ENCODE data around the gene ACSL5. TPM values are rescaled to one million over a fixed set of nuclear protein-coding genes. Genes with fewer than 3 reads are reported as not detected.

Gene ACSL5
- total and polyA plus RNA-seq, 4 donors: 15.0 to 201 (median 43.5) TPM

DNA sequence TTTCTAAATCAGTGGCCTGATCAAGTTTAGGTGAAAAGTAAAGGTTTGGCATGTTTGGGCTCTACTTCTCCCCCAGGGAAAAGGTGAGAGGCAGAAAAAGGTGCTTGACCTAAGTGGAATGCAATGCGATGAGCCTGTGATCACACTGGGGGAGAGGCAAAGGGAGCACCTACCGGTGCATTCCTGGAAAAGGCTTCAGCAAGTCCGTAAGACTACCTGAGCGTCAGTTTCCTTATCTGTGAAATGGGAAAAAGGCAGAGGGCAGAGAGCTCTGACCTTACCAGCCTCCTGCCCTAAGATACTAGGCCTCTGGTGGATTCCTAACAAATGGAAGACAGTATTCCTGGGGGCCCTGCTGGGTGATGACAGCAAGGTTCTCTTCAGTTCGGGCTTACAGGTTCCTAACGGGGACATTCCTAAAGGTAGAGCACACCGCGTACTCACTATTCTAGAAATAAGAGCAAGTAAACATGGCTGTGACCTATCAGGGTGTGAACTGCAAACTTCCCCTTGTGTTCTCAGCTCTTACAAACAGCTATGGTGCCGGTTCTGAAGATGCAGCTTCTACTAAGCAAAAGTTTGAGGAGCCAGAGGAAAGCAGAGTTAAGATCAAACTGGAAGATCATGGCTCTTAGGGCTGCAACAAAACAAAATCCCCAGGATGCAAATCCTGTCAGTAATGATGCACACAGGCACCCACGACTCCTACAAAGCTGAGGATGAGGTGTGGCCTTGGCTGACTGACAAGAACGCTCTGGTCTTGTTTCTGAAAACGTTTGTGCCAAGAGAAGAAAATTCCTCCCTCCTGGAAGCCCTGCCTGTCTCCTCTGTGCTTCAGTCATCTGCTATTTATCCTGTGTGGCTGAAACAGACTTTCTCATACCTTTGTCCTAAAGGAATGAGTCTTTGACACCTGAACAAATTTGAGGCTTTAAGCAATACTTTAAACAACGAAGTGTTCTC, 13.3 kb upstream of the ACSL5 start:
- H3K36me3 ChIP-seq (ENCODE audit: control insufficient read depth in 4 of 4, insufficient read depth in 3 of 4, low read depth in 1 of 4, low read length in 3 of 4): no peaks in the 10 kb centered on the region
- H3K4me3 ChIP-seq (ENCODE audit: low read depth in 1 of 3, low read length in 3 of 3): no peak overlapping the region
- no peak overlapping the region for H3K9ac ChIP-seq (ENCODE audit: low read depth in 1 of 2, low read length in 2 of 2)
- DNase-seq (ENCODE audit: low spot score): no peak
- 60% methylated on average over 13 of the region's 13 CpGs for WGBS
- H3K27ac ChIP-seq (ENCODE audit: low read depth in 1 of 2, low read length in 2 of 2): no peak overlapping the region
- no peaks in the 10 kb centered on the region for H3K27me3 ChIP-seq (ENCODE audit: control insufficient read depth in 4 of 4, insufficient read depth in 4 of 4, low read length in 3 of 4)
- H3K9me3 ChIP-seq (ENCODE audit: control insufficient read depth in 4 of 4, low read length in 3 of 4): no peaks in the 10 kb centered on the region
- H3K4me1 ChIP-seq (ENCODE audit: control insufficient read depth in 4 of 4, insufficient read depth in 4 of 4, low read length in 3 of 4): peaks cover 24 to 50% (median 37%) of the 10 kb centered on the region in 4 donors
- TF ChIP-seq NR2F2 (IDR thresholded peaks at IDR 0.05) (no peak), TAF1 (conservative IDR thresholded peaks at IDR 0.05) (no peak), HNF4A (conservative IDR thresholded peaks at IDR 0.05) (no peak), RAD21 (IDR thresholded peaks at IDR 0.05) (no peak), ATF3 (IDR thresholded peaks at IDR 0.05) (no peak), SP1 (IDR thresholded peaks at IDR 0.05) (no peak), HNF4G (IDR thresholded peaks at IDR 0.05) (no peak), FOXA1 (IDR thresholded peaks at IDR 0.05) (no peak), CTCF (IDR thresholded peaks at IDR 0.05; ENCODE audit: low read depth, low read length, missing input control) (no peak), YY1 (IDR thresholded peaks at IDR 0.05) (no peak), FOXA2 (IDR thresholded peaks at IDR 0.05) (no peak), GABPA (IDR thresholded peaks at IDR 0.05 in 1 of 2, conservative IDR thresholded peaks at IDR 0.05 in 1 of 2) (no peak), RXRA (IDR thresholded peaks at IDR 0.05) (no peak), EGR1 (IDR thresholded peaks at IDR 0.05; ENCODE audit: low read depth in 2 of 2) (no peak), JUND (IDR thresholded peaks at IDR 0.05) (no peak)
- TF ChIP-seq, protein P1, sequence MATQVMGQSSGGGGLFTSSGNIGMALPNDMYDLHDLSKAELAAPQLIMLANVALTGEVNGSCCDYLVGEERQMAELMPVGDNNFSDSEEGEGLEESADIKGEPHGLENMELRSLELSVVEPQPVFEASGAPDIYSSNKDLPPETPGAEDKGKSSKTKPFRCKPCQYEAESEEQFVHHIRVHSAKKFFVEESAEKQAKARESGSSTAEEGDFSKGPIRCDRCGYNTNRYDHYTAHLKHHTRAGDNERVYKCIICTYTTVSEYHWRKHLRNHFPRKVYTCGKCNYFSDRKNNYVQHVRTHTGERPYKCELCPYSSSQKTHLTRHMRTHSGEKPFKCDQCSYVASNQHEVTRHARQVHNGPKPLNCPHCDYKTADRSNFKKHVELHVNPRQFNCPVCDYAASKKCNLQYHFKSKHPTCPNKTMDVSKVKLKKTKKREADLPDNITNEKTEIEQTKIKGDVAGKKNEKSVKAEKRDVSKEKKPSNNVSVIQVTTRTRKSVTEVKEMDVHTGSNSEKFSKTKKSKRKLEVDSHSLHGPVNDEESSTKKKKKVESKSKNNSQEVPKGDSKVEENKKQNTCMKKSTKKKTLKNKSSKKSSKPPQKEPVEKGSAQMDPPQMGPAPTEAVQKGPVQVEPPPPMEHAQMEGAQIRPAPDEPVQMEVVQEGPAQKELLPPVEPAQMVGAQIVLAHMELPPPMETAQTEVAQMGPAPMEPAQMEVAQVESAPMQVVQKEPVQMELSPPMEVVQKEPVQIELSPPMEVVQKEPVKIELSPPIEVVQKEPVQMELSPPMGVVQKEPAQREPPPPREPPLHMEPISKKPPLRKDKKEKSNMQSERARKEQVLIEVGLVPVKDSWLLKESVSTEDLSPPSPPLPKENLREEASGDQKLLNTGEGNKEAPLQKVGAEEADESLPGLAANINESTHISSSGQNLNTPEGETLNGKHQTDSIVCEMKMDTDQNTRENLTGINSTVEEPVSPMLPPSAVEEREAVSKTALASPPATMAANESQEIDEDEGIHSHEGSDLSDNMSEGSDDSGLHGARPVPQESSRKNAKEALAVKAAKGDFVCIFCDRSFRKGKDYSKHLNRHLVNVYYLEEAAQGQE (IDR thresholded peaks at IDR 0.05): no peak
- TF ChIP-seq, protein P2, sequence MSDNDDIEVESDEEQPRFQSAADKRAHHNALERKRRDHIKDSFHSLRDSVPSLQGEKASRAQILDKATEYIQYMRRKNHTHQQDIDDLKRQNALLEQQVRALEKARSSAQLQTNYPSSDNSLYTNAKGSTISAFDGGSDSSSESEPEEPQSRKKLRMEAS (IDR thresholded peaks at IDR 0.05): no peak
- TF ChIP-seq, protein P3, sequence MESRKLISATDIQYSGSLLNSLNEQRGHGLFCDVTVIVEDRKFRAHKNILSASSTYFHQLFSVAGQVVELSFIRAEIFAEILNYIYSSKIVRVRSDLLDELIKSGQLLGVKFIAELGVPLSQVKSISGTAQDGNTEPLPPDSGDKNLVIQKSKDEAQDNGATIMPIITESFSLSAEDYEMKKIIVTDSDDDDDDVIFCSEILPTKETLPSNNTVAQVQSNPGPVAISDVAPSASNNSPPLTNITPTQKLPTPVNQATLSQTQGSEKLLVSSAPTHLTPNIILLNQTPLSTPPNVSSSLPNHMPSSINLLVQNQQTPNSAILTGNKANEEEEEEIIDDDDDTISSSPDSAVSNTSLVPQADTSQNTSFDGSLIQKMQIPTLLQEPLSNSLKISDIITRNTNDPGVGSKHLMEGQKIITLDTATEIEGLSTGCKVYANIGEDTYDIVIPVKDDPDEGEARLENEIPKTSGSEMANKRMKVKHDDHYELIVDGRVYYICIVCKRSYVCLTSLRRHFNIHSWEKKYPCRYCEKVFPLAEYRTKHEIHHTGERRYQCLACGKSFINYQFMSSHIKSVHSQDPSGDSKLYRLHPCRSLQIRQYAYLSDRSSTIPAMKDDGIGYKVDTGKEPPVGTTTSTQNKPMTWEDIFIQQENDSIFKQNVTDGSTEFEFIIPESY (IDR thresholded peaks at IDR 0.05): no peak

Measured in liver (tissue), 9 donors.